ENCODE data around the gene LST1. TPM values are rescaled to one million over a fixed set of nuclear protein-coding genes. Genes with fewer than 3 reads are reported as not detected.
"Not testable (repeated sequence)": the region's sequence is repeated elsewhere in the genome, so short reads cannot be mapped to it uniquely, and the experiment has no call there.

The LST1 gene
- total RNA-seq, 4 donors from 2014 or later = 16.3 to 34.2 (median 19.2) TPM

- DNase-seq (ENCODE audit: low spot score) (no peak), ATAC-seq (ENCODE audit: low FRiP score) (no peak)
- no peak for TF ChIP-seq CTCF (IDR thresholded peaks at IDR 0.05)
Measured at GRCh38 chr6:31582230-31582643, 3.8 kb upstream of the LST1 start, which contains the start of gene LTB. LTB (minus strand) TSS chr6:31582424; CDS start chr6:31582417, 7 bp downstream.

- DNase-seq (ENCODE audit: low spot score) (no peak), ATAC-seq (ENCODE audit: low FRiP score) (no peak)
- no peak for TF ChIP-seq CTCF (IDR thresholded peaks at IDR 0.05)
Measured at GRCh38 chr6:31585491-31585890, 586 bp upstream of the LST1 start.

- no peak for ATAC-seq (ENCODE audit: low FRiP score)
- TF ChIP-seq CTCF (IDR thresholded peaks at IDR 0.05) = no peak
Measured at GRCh38 chr6:31586599-31587281, 663 bp downstream of the LST1 start.

GRCh38 chr6:31587791-31588777, 2.0 kb downstream of the LST1 start:
- DNase-seq (ENCODE audit: low spot score) = no peak
- no peak for ATAC-seq (ENCODE audit: low FRiP score)
- no peak for TF ChIP-seq CTCF (IDR thresholded peaks at IDR 0.05)

More at GRCh38 chr6:31586599-31587281, 663 bp downstream of the LST1 start:
- no peak for DNase-seq (ENCODE audit: low spot score)

- DNase-seq (ENCODE audit: low spot score) = no peak
- no peak for ATAC-seq (ENCODE audit: low FRiP score)
Measured at GRCh38 chr6:31588871-31589650, 3.0 kb downstream of the LST1 start.

GRCh38 chr6:31590691-31591090, 4.6 kb downstream of the LST1 start:
- not testable (repeated sequence) for ATAC-seq (ENCODE audit: low FRiP score); DNase-seq (ENCODE audit: low spot score)

More at GRCh38 chr6:31588871-31589650, 3.0 kb downstream of the LST1 start:
- no peak for TF ChIP-seq CTCF (IDR thresholded peaks at IDR 0.05)

- DNase-seq (ENCODE audit: low spot score) (no peak), ATAC-seq (ENCODE audit: low FRiP score) (no peak)
- TF ChIP-seq CTCF (IDR thresholded peaks at IDR 0.05) = no peak
Measured at GRCh38 chr6:31592396-31592771, 6.3 kb downstream of the LST1 start.
